SK-N-SH treated with all-trans-retinoic acid at 6 μM for 48 hours (cell line): Measurements from ENCODE around the gene SUCLG1.

ENCODE experiments used
- ARNTL ChIP-seq: fragments of 450-650 bp; formaldehyde crosslinking; IDR thresholded peaks from 2 replicates; pipeline ENCODE4 v1.5.0; 2020; ENCODE audit warnings: low read depth, mild to moderate bottlenecking, moderate library complexity, borderline replicate concordance
- PATZ1 ChIP-seq: fragments of 250-450 bp; sonication (Bioruptor Pico); IDR thresholded peaks from 2 replicates; pipeline ENCODE4 v1.8.0; 2020; ENCODE audit warnings: mild to moderate bottlenecking, moderate library complexity, borderline replicate concordance
- SNAI2 ChIP-seq: fragments of 250-450 bp; sonication (Bioruptor Pico); IDR thresholded peaks from 2 replicates; pipeline ENCODE4 v1.5.0; 2020; ENCODE audit warnings: mild to moderate bottlenecking, moderate library complexity
- ZC3H10 ChIP-seq: fragments of 250-450 bp; sonication (Bioruptor Pico); IDR thresholded peaks from 2 replicates; pipeline ENCODE4 v1.5.1; 2021; ENCODE audit warnings: mild to moderate bottlenecking, moderate library complexity
- ZFP3 ChIP-seq: fragments of 250-450 bp; sonication (Bioruptor Pico); IDR thresholded peaks from 2 replicates; pipeline ENCODE4 v1.5.0; 2020; ENCODE audit warnings: mild to moderate bottlenecking, moderate library complexity
- ZNF70 ChIP-seq: fragments of 450-650 bp; formaldehyde crosslinking; IDR thresholded peaks from 2 replicates; pipeline ENCODE4 v1.5.0; 2020; ENCODE audit warnings: mild to moderate bottlenecking, moderate library complexity
- ZNF8 ChIP-seq: fragments of 450-650 bp; formaldehyde crosslinking; IDR thresholded peaks from 2 replicates; pipeline ENCODE4 v1.5.0; 2020; ENCODE audit warnings: mild to moderate bottlenecking, moderate library complexity

DNA sequence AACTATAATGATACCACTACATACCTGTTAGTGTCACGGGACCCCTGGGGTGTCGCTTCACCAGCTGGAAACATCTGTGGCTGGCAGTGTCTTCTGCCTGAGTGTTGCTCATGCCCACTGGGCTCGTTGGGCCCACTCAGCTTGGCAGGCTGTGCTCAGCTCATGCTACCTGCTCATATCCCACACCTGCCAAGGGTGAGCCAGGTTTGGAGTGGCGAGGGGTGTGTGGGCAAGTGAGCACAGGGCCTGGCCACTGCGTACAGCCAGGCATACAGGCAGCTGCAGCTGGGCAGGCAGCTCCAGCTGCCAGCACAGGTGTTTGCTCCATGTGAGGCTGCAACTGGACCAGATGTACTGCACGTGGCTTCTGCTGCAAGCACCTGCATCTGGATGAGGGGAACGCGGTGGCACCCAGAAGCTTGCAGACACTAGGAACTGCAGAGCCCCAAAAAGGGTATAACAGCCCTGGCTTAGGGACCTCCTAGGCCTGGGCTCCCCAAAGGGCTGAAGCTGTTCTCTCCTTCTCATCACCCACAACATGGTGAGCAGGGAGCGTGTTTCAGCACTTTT is 70.1 kb downstream of the SUCLG1 start:
- TF ChIP-seq ZFP3 (CRISPR knock-in tag) (no peak), ZNF8 (no peak), PATZ1 (CRISPR knock-in tag) (no peak), ARNTL (no peak), SNAI2 (CRISPR knock-in tag) (no peak), ZC3H10 (CRISPR knock-in tag) (no peak), ZNF70 (CRISPR knock-in tag) (no peak)
